Kidney (tissue), 14 donors: ENCODE results near the gene C1GALT1. TPM values are rescaled to one million over a fixed set of nuclear protein-coding genes. Genes with fewer than 3 reads are reported as not detected.
A peak's percentile ranks its signal among the peaks of the same experiment; 100 is the strongest.

Experiments used
- DNase-seq, 5 donors: peaks; one replicate each; pipeline ENCODE4 v3.0.0-alpha.2; 2013 to 2020
- FAIRE-seq: peaks from 2 replicates; lab custom pipeline; 2012; peaks lifted over from hg19 to GRCh38; lab: Jason Lieb, UNC
- H3K27ac ChIP-seq, 2 donors: one replicate each; pipeline ENCODE4 v1.7.0; 2013; ENCODE audit warnings: low read depth in 2 of 2, low read length in 2 of 2, inconsistent platforms in 1 of 2
- H3K27me3 ChIP-seq: one replicate; pipeline ENCODE4 v1.7.1; 2013; ENCODE audit warnings: low read length, inconsistent platforms; ENCODE audit not compliant: control insufficient read depth, insufficient read depth
- H3K36me3 ChIP-seq, 3 donors: one replicate each; pipeline versions ENCODE4 v1.7.0 to v1.7.1; 2013; ENCODE audit warnings: low read length in 3 of 3, control low read depth in 1 of 3, inconsistent platforms in 1 of 3; ENCODE audit not compliant: insufficient read depth in 3 of 3, control insufficient read depth in 2 of 3
- H3K4me1 ChIP-seq, 3 donors: one replicate each; pipeline versions ENCODE4 v1.7.0 to v1.7.1; 2013; ENCODE audit warnings: low read length in 3 of 3, inconsistent platforms in 1 of 3, low read depth in 1 of 3; ENCODE audit not compliant: control insufficient read depth in 2 of 3, insufficient read depth in 2 of 3
- H3K4me3 ChIP-seq, 3 donors: one replicate each; pipeline versions ENCODE4 v1.7.0 to v1.8.1; 2013; ENCODE audit warnings: low read length in 3 of 3, control low read depth in 1 of 3, inconsistent platforms in 1 of 3
- H3K9ac ChIP-seq, 3 donors: one replicate each; pipeline versions ENCODE4 v1.7.0 to v1.7.1; 2013; ENCODE audit warnings: low read length in 3 of 3, control low read depth in 1 of 3, inconsistent platforms in 1 of 3
- H3K9me3 ChIP-seq, 3 donors: one replicate each; pipeline versions ENCODE4 v1.7.0 to v1.7.1; 2013; ENCODE audit warnings: low read length in 3 of 3, control low read depth in 1 of 3, inconsistent platforms in 1 of 3; ENCODE audit not compliant: control insufficient read depth in 2 of 3, insufficient read depth in 1 of 3
- intact Hi-C: fragments of 100-400 bp; cut with DNase I; formaldehyde crosslinking; loops from one replicate; pipeline ENCODE4 v1.11.1; 2022
- polyA plus RNA-seq: library from polyadenylated mRNA; stranded (reverse); fragments of 350-450 nt; fragmentation: Illumina TruSeq; extraction: RNeasy Lipid Tissue Mini Kit (QIAGEN cat#74804); gene quantifications from one replicate; pipeline ENCODE4 v1.2.3, GENCODE V29; 2014; ENCODE audit warnings: low read depth, low replicate concordance; ENCODE audit not compliant: insufficient read depth
- total RNA-seq: library from RNA; stranded (reverse); fragmentation: NEBNext Ultra II Directional; extraction: Animal tissue kit (Norgen Biotek cat#: 25700); gene quantifications from one replicate; pipeline ENCODE4 v1.2.1, GENCODE V29; 2021
- TF ChIP-seq, protein P1 (sequence below): IDR thresholded peaks from 3 replicates; pipeline ENCODE4 v1.5.1; 2012; ENCODE audit warnings: mild to moderate bottlenecking, moderate library complexity, borderline replicate concordance; ENCODE audit not compliant: insufficient read depth; ENCODE audit errors: extremely low read depth
- donor health status: control.
- donor health status: control.
- donor health status: control.
- donor health status: control.
- donor health status: control.
- donor health status: DM: yes; HTN: yes; CAD: no.
- donor health status: Normal renal cell carcinoma (clear cell type).

The C1GALT1 gene
- total and polyA plus RNA-seq, 2 donors from 2014 or later = 16.0 to 43.0 TPM

DNA sequence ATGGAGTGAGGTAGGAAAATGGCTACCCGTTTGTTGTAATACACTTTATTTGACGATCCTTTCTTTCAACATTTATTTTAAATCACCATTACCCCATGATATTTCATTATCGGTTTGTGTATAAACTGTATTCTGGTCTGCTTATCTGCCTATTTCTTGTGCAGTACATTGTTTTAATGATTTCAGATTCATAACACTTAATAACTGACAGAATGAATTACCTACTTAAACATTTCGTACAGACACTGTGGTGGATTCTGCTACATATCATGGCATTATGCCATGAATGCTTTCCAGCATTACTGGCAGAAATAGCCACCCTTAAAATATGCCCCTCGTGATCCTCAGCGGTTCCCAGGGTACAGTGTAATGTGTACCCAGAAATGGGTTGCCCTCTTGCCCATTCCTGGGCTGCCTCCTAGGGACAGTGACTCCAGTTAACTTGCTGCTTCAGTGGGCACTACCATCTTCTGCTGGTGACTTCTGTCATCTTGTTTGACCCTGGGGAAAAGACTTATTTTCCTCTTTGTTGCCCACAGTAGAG, 74.5 kb downstream of the C1GALT1 start:
- Histone ChIP-seq H3K27me3 (no peaks in the 10 kb centered on the region), H3K36me3 (no peaks in the 10 kb centered on the region), H3K4me3 (no peak overlapping the region), H3K4me1 (peaks cover 0 to 15% (median 2%) of the 10 kb centered on the region in 3 donors), H3K9me3 (no peaks in the 10 kb centered on the region), H3K9ac (no peak overlapping the region), H3K27ac (no peak overlapping the region)
- intact Hi-C loops = no loop called here
- TF ChIP-seq, protein P1, sequence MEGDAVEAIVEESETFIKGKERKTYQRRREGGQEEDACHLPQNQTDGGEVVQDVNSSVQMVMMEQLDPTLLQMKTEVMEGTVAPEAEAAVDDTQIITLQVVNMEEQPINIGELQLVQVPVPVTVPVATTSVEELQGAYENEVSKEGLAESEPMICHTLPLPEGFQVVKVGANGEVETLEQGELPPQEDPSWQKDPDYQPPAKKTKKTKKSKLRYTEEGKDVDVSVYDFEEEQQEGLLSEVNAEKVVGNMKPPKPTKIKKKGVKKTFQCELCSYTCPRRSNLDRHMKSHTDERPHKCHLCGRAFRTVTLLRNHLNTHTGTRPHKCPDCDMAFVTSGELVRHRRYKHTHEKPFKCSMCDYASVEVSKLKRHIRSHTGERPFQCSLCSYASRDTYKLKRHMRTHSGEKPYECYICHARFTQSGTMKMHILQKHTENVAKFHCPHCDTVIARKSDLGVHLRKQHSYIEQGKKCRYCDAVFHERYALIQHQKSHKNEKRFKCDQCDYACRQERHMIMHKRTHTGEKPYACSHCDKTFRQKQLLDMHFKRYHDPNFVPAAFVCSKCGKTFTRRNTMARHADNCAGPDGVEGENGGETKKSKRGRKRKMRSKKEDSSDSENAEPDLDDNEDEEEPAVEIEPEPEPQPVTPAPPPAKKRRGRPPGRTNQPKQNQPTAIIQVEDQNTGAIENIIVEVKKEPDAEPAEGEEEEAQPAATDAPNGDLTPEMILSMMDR = no peak
- FAIRE-seq = no peak
- DNase-seq = no peak

DNA sequence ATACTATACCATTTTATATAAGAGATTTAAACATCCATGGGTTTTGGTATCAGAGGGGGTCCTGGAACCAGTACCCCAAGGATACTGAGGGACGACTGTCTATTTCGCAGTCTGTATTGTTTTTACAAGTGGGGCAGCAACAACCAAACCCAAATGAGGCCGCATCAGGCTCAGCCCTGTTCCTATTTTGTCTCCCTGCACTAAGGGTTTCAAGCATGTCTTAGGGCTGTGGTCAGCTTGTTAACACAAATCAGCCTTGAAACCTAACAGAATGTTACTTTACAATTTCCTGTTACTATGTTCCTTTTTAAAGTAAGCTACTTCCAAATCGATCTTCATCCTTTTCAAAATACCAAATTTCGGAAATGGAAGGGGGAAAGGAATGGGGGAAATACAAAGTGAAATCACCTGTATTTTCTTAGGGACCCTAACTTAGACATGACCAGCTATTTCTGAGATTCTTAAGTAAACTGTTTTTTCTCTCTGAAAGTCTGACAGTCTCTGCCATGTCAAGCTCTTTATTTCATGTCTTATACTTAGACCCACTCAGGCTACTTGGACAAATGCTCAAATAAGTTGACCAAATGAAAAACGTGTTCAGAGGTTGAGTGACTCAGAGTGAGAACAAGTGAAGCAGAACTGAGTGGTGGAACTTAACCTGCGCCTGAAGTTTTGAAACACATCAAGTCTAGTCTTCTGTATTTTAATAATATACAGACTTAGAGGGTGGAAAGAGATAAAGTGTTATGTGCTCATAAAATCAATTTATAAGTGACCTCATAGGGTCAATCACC, 75.8 kb downstream of the C1GALT1 start:
- no peak overlapping the region for H3K9ac ChIP-seq
- H3K36me3 ChIP-seq = no peaks in the 10 kb centered on the region
- TF ChIP-seq, protein P1 = no peak
- FAIRE-seq = peak; percentile 15
- intact Hi-C loops = no loop called here
- no peaks in the 10 kb centered on the region for H3K27me3 ChIP-seq
- H3K4me3 ChIP-seq = no peak overlapping the region
- peak overlapping the region in 1 of 2 donors; percentile 47 for H3K27ac ChIP-seq
- DNase-seq = peak in 2 of 5 donors; percentile 21 to 54
- no peaks in the 10 kb centered on the region for H3K9me3 ChIP-seq
- peaks cover 0 to 15% (median 2%) of the 10 kb centered on the region in 3 donors for H3K4me1 ChIP-seq

DNA sequence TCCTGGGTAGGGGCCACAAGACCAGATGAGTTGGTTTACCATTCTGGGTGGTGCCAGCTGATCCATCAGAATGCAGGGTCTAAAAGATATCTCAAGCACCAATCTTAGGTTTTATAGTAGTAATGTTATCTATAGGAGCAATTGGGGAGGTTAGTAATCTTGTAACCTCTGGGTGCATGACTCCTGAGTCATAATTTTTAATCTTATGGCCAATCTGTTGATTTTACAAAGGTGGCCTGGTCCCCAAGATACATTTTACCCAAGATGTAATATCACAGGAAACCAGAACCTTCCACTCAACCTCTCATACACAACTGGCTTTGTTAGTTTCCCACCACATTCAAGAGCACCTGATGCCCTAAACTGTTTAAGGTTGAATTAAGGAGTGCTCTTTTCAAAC, 79.5 kb downstream of the C1GALT1 start:
- TF ChIP-seq, protein P1 = no peak
- Histone ChIP-seq H3K9me3 (no peaks in the 10 kb centered on the region), H3K4me3 (no peak overlapping the region), H3K9ac (no peak overlapping the region), H3K27me3 (no peaks in the 10 kb centered on the region), H3K36me3 (no peaks in the 10 kb centered on the region), H3K4me1 (peaks cover 0 to 6% (median 2%) of the 10 kb centered on the region in 3 donors), H3K27ac (no peak overlapping the region)
- intact Hi-C loops = no loop called here
- DNase-seq (no peak), FAIRE-seq (no peak)
